A549 (cell line): ENCODE measurements around the gene HRH2. TPM values are rescaled to one million over a fixed set of nuclear protein-coding genes. Genes with fewer than 3 reads are reported as not detected.

ENCODE experiments used
- ATAC-seq, 2 experiments: fragments of 200-7000 bp in 1 of 2; fragments of >200 bp in 1 of 2; cut with Nextera tagmentation in 1 of 2; cut with Tn5 transposase in 1 of 2; 3 replicates each; pipeline versions ENCODE4 v1.8.0 to v1.9.1; 2018 to 2020; ENCODE audit warnings: mild to moderate bottlenecking in 1 of 2, moderate library complexity in 1 of 2
- CTCF ChIA-PET: fragments of 300-600 bp; sonication (Branson Sonifier 250); formaldehyde crosslinking; extraction: SDS; loops from one replicate; lab custom pipeline; 2021; ENCODE audit warnings: antibody characterized with exemption, inconsistent platforms; lab: Yijun Ruan, JAX
- POLR2A ChIA-PET: fragments of 350-600 bp; formaldehyde crosslinking; extraction: SDS; loops from one replicate; lab custom pipeline; 2021; ENCODE audit warnings: antibody characterized with exemption, inconsistent platforms; lab: Yijun Ruan, JAX
- DNase-seq, 2 experiments: peaks; one replicate each; pipeline versions ENCODE4 v3.0.0 to v3.0.0-alpha.2; 2011 to 2016; ENCODE audit warnings: low read depth in 1 of 2, low spot score in 1 of 2
- FAIRE-seq: peaks from 2 replicates; lab custom pipeline; 2011; peaks lifted over from hg19 to GRCh38; lab: Jason Lieb, UNC
- H3K27ac ChIP-seq, 2 experiments: fragments of >200 bp; sonication (Bioruptor Twin); formaldehyde crosslinking; 3 replicates each; pipeline ENCODE4 v1.5.1; 2016 to 2017
- H3K4me1 ChIP-seq: fragments of >200 bp; sonication (Bioruptor Twin); formaldehyde crosslinking; 3 replicates; pipeline ENCODE4 v1.6.1; 2016
- H3K4me2 ChIP-seq: fragments of >200 bp; sonication (Bioruptor Twin); formaldehyde crosslinking; 3 replicates; pipeline ENCODE4 v1.6.1; 2016
- H3K4me3 ChIP-seq: fragments of >200 bp; sonication (Bioruptor Twin); formaldehyde crosslinking; 3 replicates; pipeline ENCODE4 v1.5.1; 2016
- H3K9me3 ChIP-seq: fragments of >200 bp; sonication (Bioruptor Twin); formaldehyde crosslinking; 3 replicates; pipeline ENCODE4 v1.6.1; 2016
- CEBPB ChIP-seq, 2 experiments: fragments of >200 bp in 1 of 2; sonication (Bioruptor Twin) in 1 of 2; formaldehyde crosslinking in 1 of 2; IDR thresholded peaks; 2 replicates each; pipeline ENCODE4 v1.6.1; 2012 to 2016
- CHD4 ChIP-seq: fragments of 200-600 bp; sonication (generic); IDR thresholded peaks from 2 replicates; pipeline ENCODE4 v1.6.1; 2016; ENCODE audit warnings: antibody characterized with exemption, mild to moderate bottlenecking, borderline replicate concordance
- EP300 ChIP-seq, 2 experiments: fragments of >200 bp; sonication (Bioruptor Twin); formaldehyde crosslinking; IDR thresholded peaks; 2 replicates in 1 of 2; 3 replicates in 1 of 2; pipeline ENCODE4 v1.6.1; 2016 to 2017
- FOSL2 ChIP-seq, 2 experiments: fragments of 450-650 bp in 1 of 2; fragments of >200 bp in 1 of 2; sonication (Bioruptor Twin) in 1 of 2; formaldehyde crosslinking; IDR thresholded peaks; 2 replicates each; pipeline versions ENCODE4 v1.5.0 to v1.6.1; 2016 to 2020; ENCODE audit warnings: mild to moderate bottlenecking in 1 of 2, moderate library complexity in 1 of 2
- HDAC2 ChIP-seq: fragments of 200-600 bp; sonication (generic); IDR thresholded peaks from 2 replicates; pipeline ENCODE4 v1.6.1; 2016
- JUNB ChIP-seq: fragments of >200 bp; sonication (Bioruptor Twin); formaldehyde crosslinking; IDR thresholded peaks from 2 replicates; pipeline ENCODE4 v1.6.1; 2016
- KDM1A ChIP-seq: fragments of 200-600 bp; sonication (generic); IDR thresholded peaks from 2 replicates; pipeline ENCODE4 v1.6.1; 2016; ENCODE audit warnings: low read depth, mild to moderate bottlenecking
- NFE2L2 ChIP-seq: fragments of 150-350 bp; conservative IDR thresholded peaks from 2 replicates; pipeline ENCODE4 v1.6.1; 2014; ENCODE audit warnings: low read length
- NPAS2 ChIP-seq: fragments of 250-450 bp; sonication (Bioruptor Pico); IDR thresholded peaks from 2 replicates; pipeline ENCODE4 v1.8.0; 2022; ENCODE audit warnings: mild to moderate bottlenecking, moderate library complexity, borderline replicate concordance
- PBX3 ChIP-seq: IDR thresholded peaks from 2 replicates; pipeline ENCODE4 v1.6.1; 2012
- PHF8 ChIP-seq: fragments of 200-600 bp; sonication (generic); IDR thresholded peaks from 2 replicates; pipeline ENCODE4 v1.6.1; 2016; ENCODE audit warnings: low read depth, mild to moderate bottlenecking, antibody characterized with exemption, moderate library complexity, borderline replicate concordance
- RCOR1 ChIP-seq: fragments of 150-350 bp; IDR thresholded peaks from 2 replicates; pipeline ENCODE4 v1.6.1; 2014; ENCODE audit warnings: antibody characterized with exemption, low read length, low read depth
- RNF2 ChIP-seq: fragments of 200-600 bp; sonication (generic); IDR thresholded peaks from 2 replicates; pipeline ENCODE4 v1.6.1; 2016; ENCODE audit warnings: low read depth, mild to moderate bottlenecking, antibody characterized with exemption, moderate library complexity, borderline replicate concordance
- SMC3 ChIP-seq: fragments of >200 bp; sonication (Bioruptor Twin); formaldehyde crosslinking; IDR thresholded peaks from 3 replicates; pipeline ENCODE4 v1.6.1; 2018; ENCODE audit warnings: inconsistent platforms
- ZNF302 ChIP-seq: fragments of 250-450 bp; sonication (Bioruptor Pico); IDR thresholded peaks from 2 replicates; pipeline ENCODE4 v1.9.0; 2021; ENCODE audit warnings: inconsistent platforms, mild to moderate bottlenecking, moderate library complexity
- WGBS: methylation state at CpG from one replicate; pipeline ENCODE4 v1.1.6; 2017; ENCODE audit errors: missing lambda C conversion rate; 5-methylcytosine and 5-hydroxymethylcytosine counted together
- polyA plus RNA-seq, 4 experiments: library from polyadenylated mRNA; depleted of rRNA in 3 of 4; stranded (reverse); fragments of >200 nt; fragmentation: RNase III in 1 of 4; extraction: RNeasy Plus Mini Kit Qiagen cat#74134 plus additional on column Dnase treatment in 1 of 4; gene quantifications; 2 replicates in 3 of 4; 3 replicates in 1 of 4; pipeline ENCODE4 v1.2.3, GENCODE V29; 2011 to 2017
- TF ChIP-seq, protein P1 (sequence below): fragments of >200 bp; sonication (Bioruptor Twin); formaldehyde crosslinking; IDR thresholded peaks from 2 replicates; pipeline ENCODE4 v1.6.1; 2016
- TF ChIP-seq, protein P2 (sequence below): fragments of 200-600 bp; sonication (generic); IDR thresholded peaks from 2 replicates; pipeline ENCODE4 v1.6.1; 2016; ENCODE audit warnings: antibody characterized with exemption, mild to moderate bottlenecking, moderate library complexity
- TF ChIP-seq, protein P3 (sequence below): fragments of 250-450 bp; sonication (Bioruptor Pico); IDR thresholded peaks from 2 replicates; pipeline ENCODE4 v1.5.0; 2021; ENCODE audit warnings: mild to moderate bottlenecking, moderate library complexity, borderline replicate concordance
- TF ChIP-seq, protein P4 (sequence below): fragments of >200 bp; sonication (Bioruptor Twin); formaldehyde crosslinking; IDR thresholded peaks from 3 replicates; pipeline ENCODE4 v1.6.1; 2016

HRH2 gene
- polyA plus RNA-seq, 2 of the 4 experiments (the other 2 are of a cell fraction): 0.58 to 0.62 TPM

- 54% methylated on average over 11 of the region's 11 CpGs for WGBS
- Histone ChIP-seq H3K27ac (no peak overlapping the region), H3K9me3 (0 out of 3 replicates have a peak, but pooled peaks cover 8% of the 10 kb centered on the region), H3K4me3 (no peak overlapping the region), H3K4me1 (peaks cover 3% of the 10 kb centered on the region; the same call in 1 of the 3 replicates), H3K4me2 (no peak overlapping the region)
- TF ChIP-seq NPAS2 (CRISPR knock-in tag) (no peak), NFE2L2 (no peak), SMC3 (no peak), RCOR1 (no peak), EP300 (IDR thresholded peaks at IDR 0.05) (no peak), PBX3 (no peak), ZNF302 (CRISPR knock-in tag) (no peak), CEBPB (IDR thresholded peaks at IDR 0.05) (no peak), HDAC2 (no peak), KDM1A (no peak), PHF8 (no peak), RNF2 (no peak), JUNB (no peak), CHD4 (no peak), FOSL2 (IDR thresholded peaks at IDR 0.05) (no peak), FOSL2 (CRISPR knock-in tag; IDR thresholded peaks at IDR 0.05) (no peak)
- TF ChIP-seq, protein P1, sequence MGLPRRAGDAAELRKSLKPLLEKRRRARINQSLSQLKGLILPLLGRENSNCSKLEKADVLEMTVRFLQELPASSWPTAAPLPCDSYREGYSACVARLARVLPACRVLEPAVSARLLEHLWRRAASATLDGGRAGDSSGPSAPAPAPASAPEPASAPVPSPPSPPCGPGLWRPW: no peak
- TF ChIP-seq, protein P2, sequence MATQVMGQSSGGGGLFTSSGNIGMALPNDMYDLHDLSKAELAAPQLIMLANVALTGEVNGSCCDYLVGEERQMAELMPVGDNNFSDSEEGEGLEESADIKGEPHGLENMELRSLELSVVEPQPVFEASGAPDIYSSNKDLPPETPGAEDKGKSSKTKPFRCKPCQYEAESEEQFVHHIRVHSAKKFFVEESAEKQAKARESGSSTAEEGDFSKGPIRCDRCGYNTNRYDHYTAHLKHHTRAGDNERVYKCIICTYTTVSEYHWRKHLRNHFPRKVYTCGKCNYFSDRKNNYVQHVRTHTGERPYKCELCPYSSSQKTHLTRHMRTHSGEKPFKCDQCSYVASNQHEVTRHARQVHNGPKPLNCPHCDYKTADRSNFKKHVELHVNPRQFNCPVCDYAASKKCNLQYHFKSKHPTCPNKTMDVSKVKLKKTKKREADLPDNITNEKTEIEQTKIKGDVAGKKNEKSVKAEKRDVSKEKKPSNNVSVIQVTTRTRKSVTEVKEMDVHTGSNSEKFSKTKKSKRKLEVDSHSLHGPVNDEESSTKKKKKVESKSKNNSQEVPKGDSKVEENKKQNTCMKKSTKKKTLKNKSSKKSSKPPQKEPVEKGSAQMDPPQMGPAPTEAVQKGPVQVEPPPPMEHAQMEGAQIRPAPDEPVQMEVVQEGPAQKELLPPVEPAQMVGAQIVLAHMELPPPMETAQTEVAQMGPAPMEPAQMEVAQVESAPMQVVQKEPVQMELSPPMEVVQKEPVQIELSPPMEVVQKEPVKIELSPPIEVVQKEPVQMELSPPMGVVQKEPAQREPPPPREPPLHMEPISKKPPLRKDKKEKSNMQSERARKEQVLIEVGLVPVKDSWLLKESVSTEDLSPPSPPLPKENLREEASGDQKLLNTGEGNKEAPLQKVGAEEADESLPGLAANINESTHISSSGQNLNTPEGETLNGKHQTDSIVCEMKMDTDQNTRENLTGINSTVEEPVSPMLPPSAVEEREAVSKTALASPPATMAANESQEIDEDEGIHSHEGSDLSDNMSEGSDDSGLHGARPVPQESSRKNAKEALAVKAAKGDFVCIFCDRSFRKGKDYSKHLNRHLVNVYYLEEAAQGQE: no peak
- TF ChIP-seq, protein P3, sequence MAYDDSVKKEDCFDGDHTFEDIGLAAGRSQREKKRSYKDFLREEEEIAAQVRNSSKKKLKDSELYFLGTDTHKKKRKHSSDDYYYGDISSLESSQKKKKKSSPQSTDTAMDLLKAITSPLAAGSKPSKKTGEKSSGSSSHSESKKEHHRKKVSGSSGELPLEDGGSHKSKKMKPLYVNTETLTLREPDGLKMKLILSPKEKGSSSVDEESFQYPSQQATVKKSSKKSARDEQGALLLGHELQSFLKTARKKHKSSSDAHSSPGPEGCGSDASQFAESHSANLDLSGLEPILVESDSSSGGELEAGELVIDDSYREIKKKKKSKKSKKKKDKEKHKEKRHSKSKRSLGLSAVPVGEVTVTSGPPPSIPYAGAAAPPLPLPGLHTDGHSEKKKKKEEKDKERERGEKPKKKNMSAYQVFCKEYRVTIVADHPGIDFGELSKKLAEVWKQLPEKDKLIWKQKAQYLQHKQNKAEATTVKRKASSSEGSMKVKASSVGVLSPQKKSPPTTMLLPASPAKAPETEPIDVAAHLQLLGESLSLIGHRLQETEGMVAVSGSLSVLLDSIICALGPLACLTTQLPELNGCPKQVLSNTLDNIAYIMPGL (CRISPR knock-in tag): no peak
- TF ChIP-seq, protein P4, sequence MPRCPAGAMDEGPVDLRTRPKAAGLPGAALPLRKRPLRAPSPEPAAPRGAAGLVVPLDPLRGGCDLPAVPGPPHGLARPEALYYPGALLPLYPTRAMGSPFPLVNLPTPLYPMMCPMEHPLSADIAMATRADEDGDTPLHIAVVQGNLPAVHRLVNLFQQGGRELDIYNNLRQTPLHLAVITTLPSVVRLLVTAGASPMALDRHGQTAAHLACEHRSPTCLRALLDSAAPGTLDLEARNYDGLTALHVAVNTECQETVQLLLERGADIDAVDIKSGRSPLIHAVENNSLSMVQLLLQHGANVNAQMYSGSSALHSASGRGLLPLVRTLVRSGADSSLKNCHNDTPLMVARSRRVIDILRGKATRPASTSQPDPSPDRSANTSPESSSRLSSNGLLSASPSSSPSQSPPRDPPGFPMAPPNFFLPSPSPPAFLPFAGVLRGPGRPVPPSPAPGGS: no peak
- CTCF ChIA-PET: interaction anchor here (0.8 to 2.5 kb wide), 3 partner anchors 66 to 119 kb away, joined by 3 to 7 read pairs (median 7); no protein-coding TSS in a partner anchor
- POLR2A ChIA-PET: no interaction called here
- FAIRE-seq: no peak
- no peak for DNase-seq
- no peak for ATAC-seq
Measured at GRCh38 chr5:175652741-175653663, 4.9 kb upstream of the HRH2 start.
